OCI-LY1 (cell line): Measurements from ENCODE around the gene SCAI.

Source experiments
- EZH2 ChIP-seq: fragments of 200-600 bp; sonication (generic), shearing (Covaris generic); IDR thresholded peaks from 2 replicates; pipeline ENCODE4 v1.8.0; 2017; ENCODE audit warnings: borderline replicate concordance, mixed run types, mild to moderate bottlenecking, antibody characterized with exemption, low read length, moderate library complexity, mixed read lengths
- TF ChIP-seq, protein P1 (sequence below): fragments of 200-600 bp; sonication (generic), shearing (Covaris generic); IDR thresholded peaks from 2 replicates; pipeline ENCODE4 v1.5.1; 2017; ENCODE audit warnings: mild to moderate bottlenecking, antibody characterized with exemption, low read length, moderate library complexity, mixed read lengths

- TF ChIP-seq, protein P1, sequence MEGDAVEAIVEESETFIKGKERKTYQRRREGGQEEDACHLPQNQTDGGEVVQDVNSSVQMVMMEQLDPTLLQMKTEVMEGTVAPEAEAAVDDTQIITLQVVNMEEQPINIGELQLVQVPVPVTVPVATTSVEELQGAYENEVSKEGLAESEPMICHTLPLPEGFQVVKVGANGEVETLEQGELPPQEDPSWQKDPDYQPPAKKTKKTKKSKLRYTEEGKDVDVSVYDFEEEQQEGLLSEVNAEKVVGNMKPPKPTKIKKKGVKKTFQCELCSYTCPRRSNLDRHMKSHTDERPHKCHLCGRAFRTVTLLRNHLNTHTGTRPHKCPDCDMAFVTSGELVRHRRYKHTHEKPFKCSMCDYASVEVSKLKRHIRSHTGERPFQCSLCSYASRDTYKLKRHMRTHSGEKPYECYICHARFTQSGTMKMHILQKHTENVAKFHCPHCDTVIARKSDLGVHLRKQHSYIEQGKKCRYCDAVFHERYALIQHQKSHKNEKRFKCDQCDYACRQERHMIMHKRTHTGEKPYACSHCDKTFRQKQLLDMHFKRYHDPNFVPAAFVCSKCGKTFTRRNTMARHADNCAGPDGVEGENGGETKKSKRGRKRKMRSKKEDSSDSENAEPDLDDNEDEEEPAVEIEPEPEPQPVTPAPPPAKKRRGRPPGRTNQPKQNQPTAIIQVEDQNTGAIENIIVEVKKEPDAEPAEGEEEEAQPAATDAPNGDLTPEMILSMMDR = no peak
- TF ChIP-seq EZH2 = no peak
Observed at GRCh38 chr9:125066839-125067619, 76.3 kb downstream of the SCAI start.
